Loucy (cell line): ENCODE data around the gene ALKBH5.

ENCODE experiments used
- H2AFZ ChIP-seq: fragments of 200-600 bp; sonication (generic); 2 replicates; pipeline ENCODE4 v1.6.0; 2016; ENCODE audit warnings: antibody characterized with exemption, mild to moderate bottlenecking, low read length, moderate library complexity
- H3F3A ChIP-seq: fragments of 200-600 bp; 2 replicates; pipeline ENCODE4 v1.6.0; 2016; ENCODE audit warnings: antibody characterized with exemption, low read depth, mild to moderate bottlenecking
- H3K27me3 ChIP-seq: fragments of 200-600 bp; sonication (generic); 2 replicates; pipeline ENCODE4 v1.6.1; 2014; ENCODE audit warnings: low read length, mild to moderate bottlenecking; ENCODE audit not compliant: insufficient read depth, poor library complexity, severe bottlenecking
- H3K36me3 ChIP-seq: fragments of 200-600 bp; sonication (generic); 2 replicates; pipeline ENCODE4 v1.6.1; 2016; ENCODE audit warnings: low read length; ENCODE audit not compliant: insufficient read depth
- H3K4me1 ChIP-seq: fragments of 200-600 bp; sonication (generic); 2 replicates; pipeline ENCODE4 v1.5.1; 2014; ENCODE audit warnings: low read length, mild to moderate bottlenecking; ENCODE audit not compliant: insufficient read depth, poor library complexity, severe bottlenecking
- H3K4me2 ChIP-seq: fragments of 200-600 bp; sonication (generic); 2 replicates; pipeline ENCODE4 v1.6.0; 2014; ENCODE audit warnings: antibody characterized with exemption, low read length, low read depth, mild to moderate bottlenecking; ENCODE audit not compliant: poor library complexity, severe bottlenecking
- H3K4me3 ChIP-seq: fragments of 200-600 bp; sonication (generic); 2 replicates; pipeline ENCODE4 v1.5.1; 2014; ENCODE audit warnings: low read length, mild to moderate bottlenecking, mixed read lengths; ENCODE audit not compliant: poor library complexity, severe bottlenecking
- H3K79me2 ChIP-seq: fragments of 200-600 bp; sonication (generic); 2 replicates; pipeline ENCODE4 v1.6.1; 2014; ENCODE audit warnings: low read length; ENCODE audit not compliant: insufficient read depth
- H3K9ac ChIP-seq: fragments of 200-600 bp; sonication (generic); 2 replicates; pipeline ENCODE4 v1.6.0; 2014; ENCODE audit warnings: mild to moderate bottlenecking, low read depth, low read length, moderate library complexity; ENCODE audit not compliant: poor library complexity, severe bottlenecking
- H3K9me2 ChIP-seq: fragments of 200-600 bp; sonication (generic); replicated peaks from 2 replicates; pipeline ENCODE4 v1.6.1; 2016; ENCODE audit warnings: low read depth, low read length, mixed read lengths
- H3K9me3 ChIP-seq: fragments of 200-600 bp; sonication (generic); 2 replicates; pipeline ENCODE4 v1.6.1; 2014; ENCODE audit warnings: mild to moderate bottlenecking, antibody characterized with exemption, low read length, low read depth; ENCODE audit not compliant: insufficient read depth
- H4K20me1 ChIP-seq: fragments of 200-600 bp; sonication (generic); 2 replicates; pipeline ENCODE4 v1.6.0; 2014; ENCODE audit warnings: antibody characterized with exemption, low read length, mild to moderate bottlenecking; ENCODE audit not compliant: insufficient read depth, poor library complexity, severe bottlenecking
- CTCF ChIP-seq: fragments of 200-600 bp; sonication (generic); conservative IDR thresholded peaks from 2 replicates; pipeline ENCODE4 v1.5.1; 2014; ENCODE audit warnings: mild to moderate bottlenecking, antibody characterized with exemption, low read length
- EZH2phosphoT487 ChIP-seq: fragments of 200-600 bp; IDR thresholded peaks from 2 replicates; pipeline ENCODE4 v1.6.1; 2018; ENCODE audit warnings: antibody characterized with exemption, mild to moderate bottlenecking, moderate library complexity, borderline replicate concordance

The ALKBH5 gene

GRCh38 chr17:18240449-18240848 is 56.8 kb downstream of the ALKBH5 start:
- no peaks in the 10 kb centered on the region for H4K20me1 ChIP-seq
- no peaks in the 10 kb centered on the region for H3K27me3 ChIP-seq
- peaks cover 21% of the 10 kb centered on the region; the same call in 1 of the 2 replicates for H3K36me3 ChIP-seq

GRCh38 chr17:18241229-18241871 is 57.7 kb downstream of the ALKBH5 start:
- peaks cover 29% of the 10 kb centered on the region; the same call in 1 of the 2 replicates for H3K36me3 ChIP-seq
- H3F3A ChIP-seq = no peaks in the 10 kb centered on the region
- no peak overlapping the region for H2AFZ ChIP-seq

More at GRCh38 chr17:18240449-18240848, 56.8 kb downstream of the ALKBH5 start:
- H3K9me3 ChIP-seq = no peaks in the 10 kb centered on the region
- H3K9ac ChIP-seq = no peak overlapping the region
- H3K79me2 ChIP-seq = no peaks in the 10 kb centered on the region
- H3K4me2 ChIP-seq = no peak overlapping the region
- no peak overlapping the region for H3K4me3 ChIP-seq
- no peak overlapping the region for H2AFZ ChIP-seq
- H3K9me2 ChIP-seq = no peaks in the 10 kb centered on the region
- H3K4me1 ChIP-seq = no peaks in the 10 kb centered on the region
- TF ChIP-seq EZH2phosphoT487 (no peak), CTCF (no peak)
- no peaks in the 10 kb centered on the region for H3F3A ChIP-seq

GRCh38 chr17:18245038-18245776 is 61.6 kb downstream of the ALKBH5 start:
- Histone ChIP-seq H3K36me3 (peaks cover 44% of the 10 kb centered on the region; the same call in 1 of the 2 replicates), H2AFZ (no peak overlapping the region), H4K20me1 (no peaks in the 10 kb centered on the region), H3K4me2 (no peak overlapping the region), H3K9me2 (no peaks in the 10 kb centered on the region), H3K9me3 (no peaks in the 10 kb centered on the region), H3K4me3 (no peak overlapping the region), H3K4me1 (no peaks in the 10 kb centered on the region), H3K27me3 (no peaks in the 10 kb centered on the region), H3K79me2 (no peaks in the 10 kb centered on the region), H3K9ac (no peak overlapping the region), H3F3A (no peaks in the 10 kb centered on the region)
- TF ChIP-seq CTCF (no peak), EZH2phosphoT487 (no peak)

More at GRCh38 chr17:18241229-18241871, 57.7 kb downstream of the ALKBH5 start:
- Histone ChIP-seq H3K9me2 (no peaks in the 10 kb centered on the region), H3K27me3 (no peaks in the 10 kb centered on the region), H3K4me2 (no peak overlapping the region), H4K20me1 (no peaks in the 10 kb centered on the region), H3K9me3 (no peaks in the 10 kb centered on the region), H3K4me3 (no peak overlapping the region), H3K4me1 (no peaks in the 10 kb centered on the region), H3K79me2 (no peaks in the 10 kb centered on the region), H3K9ac (no peak overlapping the region)
- TF ChIP-seq EZH2phosphoT487 (no peak), CTCF (no peak)
